Prostate gland (tissue), 2 donors: ENCODE results near the gene ZNF12. TPM values are rescaled to one million over a fixed set of nuclear protein-coding genes. Genes with fewer than 3 reads are reported as not detected.
"Not testable (repeated sequence)": the region's sequence is repeated elsewhere in the genome, so short reads cannot be mapped to it uniquely, and the experiment has no call there.

Source experiments
- DNase-seq: peaks from one replicate; pipeline ENCODE4 v3.0.0-alpha.2; 2019; ENCODE audit warnings: low spot score
- H3K27ac ChIP-seq, 2 donors: fragments of 200-600 bp; sonication (generic); 2 replicates each; pipeline ENCODE4 v1.5.1; 2017 to 2019
- H3K27me3 ChIP-seq: fragments of 200-600 bp; sonication (generic); replicated peaks from 2 replicates; pipeline ENCODE4 v1.5.1; 2019; ENCODE audit not compliant: insufficient read depth
- H3K36me3 ChIP-seq, 2 donors: fragments of 200-600 bp; sonication (generic); 1 replicate in 1 of 2; 2 replicates in 1 of 2; pipeline versions ENCODE4 v1.5.1 to v1.8.1; 2017 to 2019
- H3K4me1 ChIP-seq: fragments of 200-600 bp; sonication (generic); replicated peaks from 2 replicates; pipeline ENCODE4 v1.5.1; 2019
- H3K4me3 ChIP-seq, 2 donors: fragments of 200-600 bp; sonication (generic); 2 replicates each; pipeline ENCODE4 v1.5.1; 2017 to 2019
- H3K9me3 ChIP-seq: fragments of 200-600 bp; sonication (generic); 2 replicates; pipeline ENCODE4 v1.5.1; 2017
- POLR2A ChIP-seq: fragments of 450-650 bp; IDR thresholded peaks from one replicate; pipeline ENCODE4 v1.6.1; 2016; ENCODE audit warnings: antibody characterized with exemption, mild to moderate bottlenecking
- POLR2AphosphoS5 ChIP-seq: sonication (generic); formaldehyde crosslinking; IDR thresholded peaks from one replicate; pipeline ENCODE4 v1.6.1; 2017; ENCODE audit warnings: antibody characterized with exemption
- WGBS: methylation state at CpG from one replicate; pipeline ENCODE4 v1.1.5; 2018; 5-methylcytosine and 5-hydroxymethylcytosine counted together
- intact Hi-C: fragments of 100-400 bp; cut with DNase I; formaldehyde crosslinking; loops from one replicate; pipeline ENCODE4 v1.14.2; 2022
- total RNA-seq, 2 donors: library from RNA; depleted of rRNA; stranded (reverse); fragments of >200 nt; gene quantifications; one replicate each; pipeline ENCODE4 v1.1.0, GENCODE V29; 2016
- TF ChIP-seq, protein P1 (sequence below), 4 experiments: fragments of 200-600 bp in 2 of 4; fragments of 450-650 bp in 2 of 4; sonication (generic) in 2 of 4; IDR thresholded peaks; 1 replicate in 3 of 4; 2 replicates in 1 of 4; pipeline ENCODE4 v1.5.1; 2016 to 2019; ENCODE audit warnings: antibody characterized with exemption in 4 of 4, mild to moderate bottlenecking in 2 of 4, moderate library complexity in 2 of 4

The ZNF12 gene
- 10 to 100 TPM; 22.1 to 24.1 TPM for total RNA-seq

DNA sequence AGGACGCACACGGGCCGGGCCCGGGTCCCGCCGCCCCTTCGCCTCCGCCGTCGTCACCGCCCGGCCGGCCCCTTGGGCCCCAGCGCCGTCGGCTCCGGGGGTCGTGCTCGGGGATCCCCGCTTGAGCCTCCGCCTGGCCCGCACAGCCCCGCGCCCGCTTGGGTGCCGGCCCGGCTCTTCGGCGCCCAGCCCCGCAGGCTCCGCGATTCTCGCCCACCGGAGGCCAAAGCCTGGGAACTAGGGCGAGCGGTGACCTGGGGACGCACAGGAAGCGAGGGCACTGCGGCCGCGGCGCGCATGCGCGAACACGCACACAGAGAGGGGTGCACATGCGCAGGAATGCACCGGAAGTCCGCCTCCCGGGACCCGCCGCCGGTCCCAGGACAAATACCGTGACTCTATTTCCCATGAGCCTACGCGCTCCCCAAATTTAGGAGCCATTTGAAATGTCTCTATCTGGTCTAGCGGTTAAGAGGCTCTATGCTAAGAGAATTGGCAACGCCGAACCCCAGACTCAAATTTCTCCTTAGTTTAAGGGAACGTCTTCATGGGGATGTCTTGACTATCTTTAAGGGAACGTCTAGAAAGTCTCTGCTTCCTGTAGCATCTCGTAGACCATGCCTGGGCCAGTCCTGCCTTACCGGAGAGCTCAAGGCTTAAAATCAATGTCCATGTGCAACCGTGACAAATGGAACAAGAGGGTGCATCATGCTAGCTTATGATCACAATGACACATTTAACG lies at the start of gene ZNF12:
TSS of gene ZNF12 (minus strand) at position 282 of the 742 bp plus-strand sequence. CDS start 1,774 bp downstream, outside the sequence.
- Histone ChIP-seq H3K4me3 (peak within 1 kb of the TSS; percentile 85 to 97), H3K36me3 (no peaks in the 10 kb centered on the region), H3K27me3 (no peaks in the 10 kb centered on the region), H3K4me1 (peaks cover 5% of the 10 kb centered on the region), H3K27ac (peak within 1 kb of the TSS; percentile 69 to 75), H3K9me3 (no peaks in the 10 kb centered on the region)
- TF ChIP-seq, protein P1, sequence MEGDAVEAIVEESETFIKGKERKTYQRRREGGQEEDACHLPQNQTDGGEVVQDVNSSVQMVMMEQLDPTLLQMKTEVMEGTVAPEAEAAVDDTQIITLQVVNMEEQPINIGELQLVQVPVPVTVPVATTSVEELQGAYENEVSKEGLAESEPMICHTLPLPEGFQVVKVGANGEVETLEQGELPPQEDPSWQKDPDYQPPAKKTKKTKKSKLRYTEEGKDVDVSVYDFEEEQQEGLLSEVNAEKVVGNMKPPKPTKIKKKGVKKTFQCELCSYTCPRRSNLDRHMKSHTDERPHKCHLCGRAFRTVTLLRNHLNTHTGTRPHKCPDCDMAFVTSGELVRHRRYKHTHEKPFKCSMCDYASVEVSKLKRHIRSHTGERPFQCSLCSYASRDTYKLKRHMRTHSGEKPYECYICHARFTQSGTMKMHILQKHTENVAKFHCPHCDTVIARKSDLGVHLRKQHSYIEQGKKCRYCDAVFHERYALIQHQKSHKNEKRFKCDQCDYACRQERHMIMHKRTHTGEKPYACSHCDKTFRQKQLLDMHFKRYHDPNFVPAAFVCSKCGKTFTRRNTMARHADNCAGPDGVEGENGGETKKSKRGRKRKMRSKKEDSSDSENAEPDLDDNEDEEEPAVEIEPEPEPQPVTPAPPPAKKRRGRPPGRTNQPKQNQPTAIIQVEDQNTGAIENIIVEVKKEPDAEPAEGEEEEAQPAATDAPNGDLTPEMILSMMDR (IDR thresholded peaks at IDR 0.05): peak in 2 of 4 experiments; percentile 10 to 26
- TF ChIP-seq POLR2A: peak; percentile 70
- TF ChIP-seq POLR2AphosphoS5: peak; percentile 96
- peak; percentile 94 for DNase-seq
- intact Hi-C loops: loop anchor here (2.0 to 5.0 kb wide), 2 partner anchors 22 to 70 kb away; partner anchors contain the start of gene ZNF316
- 2% methylated on average over 45 of the region's 65 CpGs for WGBS

DNA sequence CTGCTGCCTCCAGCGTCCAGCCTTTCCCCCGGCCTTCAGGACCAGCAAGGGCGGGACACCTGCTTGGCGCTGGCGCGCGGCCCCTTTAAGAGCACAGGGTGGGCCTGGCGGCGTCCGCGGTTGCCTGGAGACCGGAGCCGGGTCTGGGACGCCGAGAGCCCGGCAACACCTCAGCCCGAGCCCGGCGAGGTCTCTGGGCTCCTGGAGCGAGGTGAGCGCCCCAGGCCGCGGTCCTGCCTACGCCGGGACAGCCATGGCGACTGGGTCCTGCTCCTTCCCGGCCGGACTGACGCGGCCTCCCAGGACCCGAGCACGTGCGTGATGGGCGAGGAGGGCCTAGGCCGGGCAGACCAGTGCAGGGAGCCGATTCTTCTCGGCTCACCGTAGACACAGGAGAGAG lies 47.2 kb upstream of the ZNF12 start, which contains the start of gene RSPH10B2:
TSS of gene RSPH10B2 (plus strand) at position 140 of the 400 bp plus-strand sequence. CDS start 3,575 bp downstream, outside the sequence.
- H3K9me3 ChIP-seq, H3K36me3 ChIP-seq, intact Hi-C loops, DNase-seq, H3K4me3 ChIP-seq, H3K27me3 ChIP-seq, H3K27ac ChIP-seq, H3K4me1 ChIP-seq: not testable (repeated sequence)
- 0% methylated on average over 5 of the region's 38 CpGs for WGBS

DNA sequence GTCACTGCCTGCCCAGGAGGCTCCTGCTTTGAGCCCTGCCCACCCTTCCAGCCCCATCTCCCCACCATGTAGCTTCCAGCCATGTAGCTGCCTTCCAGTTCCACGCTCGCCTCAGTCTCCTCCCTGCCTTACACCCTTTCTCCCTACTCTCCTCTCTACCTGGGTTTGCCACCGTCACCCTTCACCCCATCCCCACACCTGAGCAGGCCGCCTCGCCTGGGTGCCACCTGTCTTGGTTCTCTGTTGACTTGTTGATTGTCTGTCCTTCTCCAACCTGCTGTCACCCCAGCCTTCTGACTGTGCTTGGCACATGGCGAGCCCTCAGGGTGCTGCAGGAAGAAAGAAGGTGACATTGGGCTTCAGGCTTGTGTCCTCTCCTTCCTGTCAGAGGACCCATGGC lies 43.4 kb upstream of the ZNF12 start:
- WGBS: 97% methylated on average over 5 of the region's 6 CpGs
- intact Hi-C loops: not testable (repeated sequence)

DNA sequence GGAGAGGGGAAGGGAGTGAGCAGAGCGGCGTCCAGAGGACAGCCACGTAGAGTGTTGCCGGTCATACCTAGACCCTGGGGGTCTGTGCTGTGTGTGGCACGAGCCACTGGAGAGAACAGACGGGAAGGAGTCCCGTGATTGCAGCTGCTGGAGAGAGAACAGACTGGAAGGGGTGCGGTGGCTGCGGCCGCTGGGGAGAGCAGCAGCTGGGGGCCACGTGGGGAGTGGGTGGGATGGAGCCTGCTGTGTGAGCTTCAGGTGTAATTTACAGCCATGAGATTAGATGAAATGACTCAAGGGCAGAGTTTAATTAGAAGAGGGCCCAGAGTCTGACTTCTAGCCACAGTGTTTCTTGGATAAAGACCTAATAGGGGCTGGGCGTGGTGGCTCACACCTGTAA lies 42.6 kb upstream of the ZNF12 start:
- DNase-seq, intact Hi-C loops, H3K36me3 ChIP-seq, H3K4me1 ChIP-seq, H3K4me3 ChIP-seq, H3K27ac ChIP-seq, H3K27me3 ChIP-seq, H3K9me3 ChIP-seq: not testable (repeated sequence)
- whole genome bisulfite sequencing: 93% methylated on average over 7 of the region's 12 CpGs

More for the DNA sequence above, 43.4 kb upstream of the ZNF12 start:
- H3K4me3 ChIP-seq, H3K27me3 ChIP-seq, H3K27ac ChIP-seq, DNase-seq, H3K4me1 ChIP-seq, H3K9me3 ChIP-seq, H3K36me3 ChIP-seq: not testable (repeated sequence)

DNA sequence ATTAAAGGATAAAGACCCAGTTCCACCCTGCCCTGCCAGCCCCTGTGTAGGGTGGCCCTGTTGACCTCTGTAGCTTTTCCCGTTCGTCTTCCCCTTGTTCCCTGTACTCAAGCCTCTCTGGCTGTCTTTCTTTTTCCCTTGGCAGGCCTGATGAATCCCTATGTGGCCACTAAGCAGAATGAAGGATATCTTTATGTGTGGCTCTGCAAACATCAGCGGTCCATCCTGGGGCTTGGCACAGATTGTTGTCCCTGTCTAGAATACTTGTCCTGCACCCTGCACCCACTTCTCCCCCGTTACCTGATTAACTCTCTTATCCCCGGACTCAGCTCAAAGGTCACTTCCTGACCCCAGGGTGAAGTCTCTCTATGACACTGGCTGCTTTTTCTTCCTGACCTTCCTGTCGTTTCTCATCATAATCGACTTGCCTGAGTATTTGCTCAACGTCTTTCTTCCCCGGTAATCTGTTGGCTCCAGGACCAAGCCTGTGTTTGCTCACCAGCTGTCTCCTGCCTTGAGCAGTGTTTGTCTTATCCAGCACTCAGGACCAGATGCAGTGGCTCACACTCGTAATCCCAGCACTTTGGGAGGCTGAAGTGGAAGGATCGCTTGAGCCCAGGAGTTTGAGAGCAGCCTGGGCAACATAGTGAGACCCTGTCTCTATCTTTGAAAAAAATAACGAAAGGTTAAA lies 37.8 kb upstream of the ZNF12 start:
- DNase-seq, H3K36me3 ChIP-seq, H3K4me3 ChIP-seq, H3K27ac ChIP-seq, intact Hi-C loops, H3K9me3 ChIP-seq, H3K27me3 ChIP-seq, H3K4me1 ChIP-seq: not testable (repeated sequence)
- WGBS: 90% methylated on average over 2 of the region's 12 CpGs

DNA sequence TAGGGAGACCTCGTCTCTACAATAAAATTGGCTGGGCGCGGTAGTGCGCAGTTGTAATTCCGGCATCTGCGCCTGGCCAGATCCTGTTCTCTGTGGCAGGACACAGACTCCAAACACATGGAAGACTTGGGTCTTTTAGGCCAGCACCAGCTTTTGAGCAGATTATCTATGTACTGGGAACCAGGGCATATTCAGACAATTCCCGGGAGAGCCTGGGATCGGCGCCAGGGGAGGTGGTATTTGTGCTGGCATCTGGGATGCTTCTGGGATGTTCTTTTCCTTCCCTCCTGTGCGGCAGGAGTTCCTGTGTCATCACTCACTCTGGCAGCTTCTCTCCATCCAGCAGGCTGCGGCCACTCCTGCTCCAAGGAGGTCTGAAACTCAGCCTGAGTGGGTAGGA lies 31.7 kb upstream of the ZNF12 start:
- H3K4me3 ChIP-seq, H3K4me1 ChIP-seq, H3K9me3 ChIP-seq, DNase-seq, H3K27ac ChIP-seq, intact Hi-C loops, H3K36me3 ChIP-seq, H3K27me3 ChIP-seq: not testable (repeated sequence)
- 100% methylated on average over 5 of the region's 11 CpGs for WGBS

DNA sequence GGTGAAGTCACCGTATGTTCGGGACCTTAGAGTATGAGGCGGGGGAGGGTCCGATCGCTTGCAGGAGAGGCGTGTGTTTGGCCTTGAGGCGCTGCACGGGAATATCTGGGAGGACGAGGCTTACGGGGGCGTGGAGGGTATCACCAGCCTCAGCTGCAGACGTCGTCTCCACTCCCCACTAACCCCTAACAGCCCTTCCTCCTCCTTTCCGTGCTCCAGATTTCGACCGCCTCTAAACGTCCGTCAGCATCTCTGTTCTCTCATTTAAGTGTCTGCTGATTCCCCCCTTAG lies 23.5 kb upstream of the ZNF12 start:
- DNase-seq: no peak
- under 1% methylated on average over 18 of the region's 18 CpGs for WGBS

More for the DNA sequence above, 23.5 kb upstream of the ZNF12 start:
- Histone ChIP-seq H3K4me3 (peak overlapping the region; percentile 72 to 82), H3K27me3 (no peaks in the 10 kb centered on the region), H3K27ac (peak overlapping the region; percentile 63 to 74), H3K4me1 (no peaks in the 10 kb centered on the region), H3K9me3 (no peaks in the 10 kb centered on the region), H3K36me3 (no peaks in the 10 kb centered on the region)
- intact Hi-C loops: no loop called here
- TF ChIP-seq, protein P1 (IDR thresholded peaks at IDR 0.05): no peak
- TF ChIP-seq POLR2AphosphoS5 (no peak), POLR2A (no peak)
